GM18498 (cell line): ENCODE measurements around the gene RIMKLB.
"Not testable (repeated sequence)": the region's sequence is repeated elsewhere in the genome, so short reads cannot be mapped to it uniquely, and the experiment has no call there.

Experiments
- ATAC-seq: cut with Tn5 transposase; IDR thresholded peaks from one replicate; pipeline ENCODE4 v1.9.1; 2021; ENCODE audit warnings: mild to moderate bottlenecking, moderate library complexity; ENCODE audit not compliant: unreplicated experiment

RIMKLB gene

GRCh38 chr12:8689681-8690080 is 8.1 kb upstream of the RIMKLB start:
- ATAC-seq: no peak

- no peak for ATAC-seq
Measured at GRCh38 chr12:8692573-8692972, 5.2 kb upstream of the RIMKLB start.

GRCh38 chr12:8695116-8695515 is 2.7 kb upstream of the RIMKLB start:
- no peak for ATAC-seq

GRCh38 chr12:8696442-8697090 is 1.2 kb upstream of the RIMKLB start:
- no peak for ATAC-seq

- ATAC-seq: peak; percentile 18
Measured at GRCh38 chr12:8697120-8697475, 693 bp upstream of the RIMKLB start.

- ATAC-seq: peak; percentile 39
Measured at GRCh38 chr12:8698132-8698851, 501 bp downstream of the RIMKLB start.

GRCh38 chr12:8698879-8699278 is 1.1 kb downstream of the RIMKLB start:
- ATAC-seq: no peak

GRCh38 chr12:8699714-8700113 is 1.9 kb downstream of the RIMKLB start:
- ATAC-seq: no peak

GRCh38 chr12:8701046-8701660 is 3.4 kb downstream of the RIMKLB start:
- no peak for ATAC-seq

GRCh38 chr12:8702159-8702558 is 4.4 kb downstream of the RIMKLB start:
- ATAC-seq: no peak

GRCh38 chr12:8709124-8709830 is 11.5 kb downstream of the RIMKLB start:
- ATAC-seq: no peak

- ATAC-seq: no peak
Measured at GRCh38 chr12:8712572-8712971, 14.8 kb downstream of the RIMKLB start.

GRCh38 chr12:8722286-8722800 is 24.6 kb downstream of the RIMKLB start:
- ATAC-seq: no peak

GRCh38 chr12:8734873-8735381 is 37.1 kb downstream of the RIMKLB start:
- ATAC-seq: no peak

- no peak for ATAC-seq
Measured at GRCh38 chr12:8742501-8742900, 44.7 kb downstream of the RIMKLB start.

- ATAC-seq: not testable (repeated sequence)
Measured at GRCh38 chr12:8743121-8743520, 45.3 kb downstream of the RIMKLB start.

- ATAC-seq: not testable (repeated sequence)
Measured at GRCh38 chr12:8745631-8746030, 47.8 kb downstream of the RIMKLB start.

- no peak for ATAC-seq
Measured at GRCh38 chr12:8746046-8746445, 48.3 kb downstream of the RIMKLB start.

GRCh38 chr12:8760076-8760475 is 62.3 kb downstream of the RIMKLB start:
- not testable (repeated sequence) for ATAC-seq

- ATAC-seq: not testable (repeated sequence)
Measured at GRCh38 chr12:8762701-8763100, 64.9 kb downstream of the RIMKLB start.

GRCh38 chr12:8766121-8766520 is 68.3 kb downstream of the RIMKLB start:
- ATAC-seq: not testable (repeated sequence)
